SHP77 (cell line): ENCODE results near the gene DSC2.
"Not testable (repeated sequence)": the region's sequence is repeated elsewhere in the genome, so short reads cannot be mapped to it uniquely, and the experiment has no call there.

Experiments used
- DNase-seq, 2 experiments: peaks; one replicate each; lab custom pipeline; 2025; lab: John Stamatoyannopoulos, UW

The DSC2 gene

DNA sequence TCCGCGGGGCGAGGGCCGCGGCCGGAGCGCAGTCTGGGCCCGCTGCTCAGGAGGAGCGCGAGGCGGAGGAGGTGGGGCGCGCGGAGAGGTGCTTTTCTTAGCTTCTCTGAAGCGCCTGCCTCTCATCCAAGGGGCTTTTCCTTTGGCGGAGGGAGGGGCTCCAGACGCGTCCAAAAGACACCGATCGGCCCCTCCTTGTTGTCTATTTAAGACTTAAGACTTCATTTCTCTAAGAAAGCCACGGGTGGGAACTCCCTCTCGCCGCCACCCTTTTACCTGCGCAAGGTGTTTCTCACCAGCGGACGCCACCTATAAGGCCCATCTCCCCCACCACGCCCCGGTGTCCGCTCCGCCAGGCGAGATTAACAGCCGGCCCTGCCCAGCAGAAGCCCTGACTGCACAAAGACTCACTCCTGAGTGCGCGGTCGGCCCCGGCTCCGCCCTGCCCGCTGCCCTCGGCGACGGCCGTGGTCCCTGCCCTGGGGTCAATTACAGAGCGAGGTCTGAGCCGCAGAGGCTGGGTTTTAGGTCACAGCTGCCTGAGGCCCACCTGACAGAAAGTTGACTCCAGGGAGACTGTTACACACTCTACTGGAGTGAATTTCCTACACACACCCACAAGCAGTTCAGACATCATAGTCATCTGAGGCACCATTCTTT lies at the start of gene DSC2:
Gene DSC2 (minus strand): TSS at position 397 of the 660 bp plus-strand sequence. CDS start 450 bp downstream, outside the sequence.
- no peak for DNase-seq

DNA sequence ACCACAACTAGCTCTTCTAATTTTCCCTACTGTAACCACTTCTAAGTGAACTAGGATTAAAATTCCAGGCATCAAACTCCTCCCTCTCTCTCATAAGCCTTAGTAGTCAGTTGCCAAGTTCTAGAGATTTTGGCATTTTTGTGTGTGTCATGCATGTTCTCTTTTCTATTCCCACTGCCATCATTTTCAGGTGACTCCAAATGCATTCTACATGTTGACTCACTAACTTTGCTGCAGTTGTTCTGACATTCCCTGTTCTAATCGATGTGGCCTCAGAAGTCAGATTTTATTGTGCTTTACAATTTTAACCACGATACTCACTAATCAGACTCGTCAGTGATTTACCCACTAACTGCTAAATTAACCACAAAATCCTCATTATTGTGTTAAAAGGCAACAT lies 47.1 kb upstream of the DSC2 start:
- no peak for DNase-seq

DNA sequence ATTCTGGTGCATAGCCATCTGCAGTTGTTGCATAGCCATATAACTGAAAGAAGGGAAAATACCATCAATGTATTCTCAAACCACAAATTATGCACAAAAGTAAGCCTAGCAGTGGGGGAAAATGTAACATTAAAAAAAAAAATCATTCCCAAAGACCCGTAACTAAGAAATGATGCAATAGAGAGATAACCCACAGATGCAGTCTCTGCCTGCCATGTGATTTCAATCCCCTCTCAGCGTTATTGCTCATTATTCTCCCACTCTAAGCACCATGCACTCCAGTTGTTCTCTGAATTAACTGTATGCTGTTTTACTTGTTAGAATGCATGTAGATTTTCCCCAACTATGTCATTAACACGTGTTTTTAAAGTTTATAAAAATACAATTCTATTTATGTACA lies 46.4 kb upstream of the DSC2 start:
- no peak for DNase-seq

DNA sequence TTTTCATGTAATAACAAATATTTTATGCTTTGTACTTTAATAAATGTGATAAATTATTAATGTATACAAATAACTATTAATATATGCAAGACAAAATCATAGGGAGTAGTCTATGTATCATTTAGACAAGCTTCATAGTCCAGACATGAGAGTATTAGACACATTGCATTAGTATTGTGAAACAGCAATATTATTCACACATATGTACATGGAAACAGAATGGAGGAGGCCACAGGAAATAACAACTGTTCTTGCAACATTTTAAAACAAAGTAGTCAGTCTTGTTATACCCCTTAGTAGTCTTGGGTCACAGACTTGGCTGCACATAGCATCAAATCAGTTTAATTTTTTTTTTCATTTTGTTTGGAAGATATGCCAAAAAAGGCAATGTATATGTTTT lies 44.6 kb upstream of the DSC2 start:
- no peak for DNase-seq

DNA sequence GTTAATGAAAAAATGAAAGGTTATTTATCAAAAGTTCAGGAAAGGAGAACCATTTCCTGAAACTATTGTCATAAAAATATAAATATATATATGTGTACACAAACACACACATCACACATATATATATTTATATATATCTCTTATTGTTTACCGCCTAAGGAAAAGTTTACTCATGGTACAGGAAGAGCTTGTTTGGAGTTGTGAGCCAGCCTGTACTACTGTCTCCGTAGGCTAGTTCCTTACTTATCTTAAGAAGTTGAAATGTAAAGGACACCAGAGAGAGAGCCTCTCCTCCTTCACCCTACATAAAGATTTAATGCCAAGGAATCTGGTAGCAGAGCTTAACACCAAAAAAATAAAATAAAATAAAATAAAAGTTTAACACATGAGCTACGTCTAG lies 40.8 kb upstream of the DSC2 start:
- no peak for DNase-seq

DNA sequence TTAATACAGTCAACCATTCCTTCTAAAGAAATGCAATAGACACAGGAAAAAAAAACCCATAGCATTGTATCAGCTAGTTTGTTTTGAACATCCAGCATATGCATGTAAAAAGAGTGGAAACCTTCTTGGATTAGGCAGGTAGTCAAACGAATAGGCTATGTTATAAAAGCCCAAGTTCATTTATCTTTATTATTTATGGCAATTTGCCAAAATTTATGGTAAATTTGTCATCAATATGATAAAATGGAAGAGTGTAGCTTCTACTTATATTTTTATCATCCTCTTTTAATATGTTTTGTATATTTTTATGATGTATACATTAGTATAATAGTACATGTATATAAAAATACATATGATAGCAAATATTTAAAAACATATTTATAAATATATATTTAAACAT lies 36.5 kb upstream of the DSC2 start:
- no peak for DNase-seq

DNA sequence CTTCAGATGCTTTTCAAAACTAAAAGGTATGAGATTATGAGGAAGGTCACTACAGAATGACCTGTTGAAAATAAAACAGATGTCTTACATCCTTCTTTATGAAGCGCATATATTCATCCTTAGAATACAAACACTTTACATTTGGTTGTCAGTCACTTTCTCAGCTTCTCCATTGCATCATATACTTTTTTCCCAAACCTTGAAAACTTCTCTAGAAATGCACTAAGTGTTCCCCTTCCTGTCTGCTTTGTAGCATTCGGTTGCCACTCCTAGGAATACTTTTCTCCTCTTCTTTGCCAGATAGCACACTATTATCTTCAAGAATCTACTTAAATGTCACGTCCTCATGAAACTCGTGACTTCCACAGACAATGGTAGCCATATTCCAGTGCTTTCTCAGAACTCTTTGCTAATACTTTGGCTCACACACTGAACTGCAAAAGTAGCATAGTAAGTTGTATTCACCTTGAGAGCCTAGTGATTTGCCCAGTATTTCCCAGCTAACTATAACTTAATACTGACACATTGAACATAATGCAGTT lies 32.8 kb upstream of the DSC2 start:
- no peak for DNase-seq

DNA sequence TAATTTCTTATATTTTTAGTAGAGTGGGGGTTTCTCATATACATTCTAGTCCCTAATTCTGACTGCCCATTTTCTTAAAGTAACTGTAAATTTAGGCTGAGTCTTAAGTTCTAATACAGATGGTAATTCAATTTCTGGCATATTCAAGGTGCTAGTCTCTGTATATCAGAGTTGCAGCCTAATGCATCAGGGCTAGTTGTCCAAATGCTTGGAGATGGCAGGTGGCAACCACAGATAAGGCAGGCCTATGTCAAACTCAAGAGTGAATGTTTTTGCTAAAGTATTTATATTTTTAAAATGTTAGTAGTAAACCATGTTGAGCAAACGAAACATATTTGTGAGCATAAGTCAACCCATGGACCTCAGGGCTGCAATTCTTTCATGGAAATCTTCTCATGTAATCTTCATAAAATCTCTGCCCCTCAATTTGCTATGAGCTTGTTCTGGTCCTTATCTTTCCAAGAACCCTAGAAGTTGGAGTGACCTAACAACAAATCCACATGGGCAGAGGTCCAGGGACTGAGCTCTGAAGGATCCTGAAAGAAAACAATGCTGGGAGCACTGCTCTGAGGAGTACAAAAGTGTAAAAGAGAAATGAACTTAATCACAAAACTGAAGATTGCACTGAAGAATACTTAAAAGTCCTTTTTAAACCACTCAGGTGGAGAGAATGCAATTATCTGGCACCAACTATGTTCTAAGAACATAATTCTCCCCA lies 27.3 kb upstream of the DSC2 start:
- no peak for DNase-seq

DNA sequence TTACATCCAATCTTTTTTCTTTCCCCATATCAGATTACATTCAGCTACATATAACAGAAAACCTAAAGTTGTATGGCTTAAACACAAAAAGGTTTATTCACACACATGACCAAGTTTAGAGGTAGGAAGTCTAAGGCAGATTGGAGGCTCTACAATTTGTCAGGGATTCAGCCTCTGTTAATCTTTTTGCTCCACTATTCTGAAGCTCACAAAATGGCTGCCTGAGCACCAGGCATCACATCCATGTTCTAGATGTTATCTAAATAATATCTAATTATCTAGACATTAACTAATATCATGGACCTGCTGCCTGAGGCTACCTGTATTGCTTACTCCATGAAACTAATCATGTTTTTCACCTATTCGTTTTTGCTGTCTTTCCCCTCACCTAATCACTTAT lies 23.7 kb upstream of the DSC2 start:
- DNase-seq = no peak

DNA sequence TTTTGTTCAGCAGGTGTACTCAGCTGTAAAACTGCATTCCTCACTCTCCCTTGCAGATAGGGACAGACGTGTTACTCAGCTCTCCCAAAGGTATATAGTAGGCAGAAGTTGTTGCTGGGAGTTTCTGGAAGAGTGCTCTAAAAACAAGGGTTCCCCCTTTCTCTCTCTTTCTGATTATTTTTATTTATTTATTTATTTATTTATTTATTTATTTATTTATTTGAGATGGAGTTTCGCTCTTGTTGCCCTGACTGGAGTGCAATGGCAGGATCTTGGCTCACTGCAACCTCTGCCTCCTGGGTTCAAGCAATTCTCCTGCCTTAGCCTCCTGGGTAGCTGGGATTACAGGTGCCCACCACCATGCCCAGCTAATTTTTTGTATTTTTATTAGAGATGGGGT lies 20.9 kb upstream of the DSC2 start:
- DNase-seq = not testable (repeated sequence)

DNA sequence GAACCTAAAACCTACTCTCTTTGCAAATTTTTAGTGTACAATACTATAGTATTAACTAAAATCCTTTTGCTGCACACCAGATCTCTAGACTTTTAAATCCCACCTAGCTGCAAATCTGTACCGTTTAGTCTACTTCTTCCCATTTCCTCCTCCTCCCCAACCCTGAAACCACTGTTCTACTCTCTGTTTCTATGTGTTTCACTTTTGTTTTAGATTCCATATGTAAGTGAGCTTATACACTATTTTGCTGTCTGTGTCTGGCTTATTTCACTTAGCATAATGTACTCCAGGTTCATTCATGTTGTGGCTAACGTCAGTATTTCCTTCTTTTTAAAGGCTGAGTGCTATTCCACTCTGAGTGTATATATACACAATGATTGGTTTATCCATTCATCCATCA lies 18.4 kb upstream of the DSC2 start:
- DNase-seq = no peak

DNA sequence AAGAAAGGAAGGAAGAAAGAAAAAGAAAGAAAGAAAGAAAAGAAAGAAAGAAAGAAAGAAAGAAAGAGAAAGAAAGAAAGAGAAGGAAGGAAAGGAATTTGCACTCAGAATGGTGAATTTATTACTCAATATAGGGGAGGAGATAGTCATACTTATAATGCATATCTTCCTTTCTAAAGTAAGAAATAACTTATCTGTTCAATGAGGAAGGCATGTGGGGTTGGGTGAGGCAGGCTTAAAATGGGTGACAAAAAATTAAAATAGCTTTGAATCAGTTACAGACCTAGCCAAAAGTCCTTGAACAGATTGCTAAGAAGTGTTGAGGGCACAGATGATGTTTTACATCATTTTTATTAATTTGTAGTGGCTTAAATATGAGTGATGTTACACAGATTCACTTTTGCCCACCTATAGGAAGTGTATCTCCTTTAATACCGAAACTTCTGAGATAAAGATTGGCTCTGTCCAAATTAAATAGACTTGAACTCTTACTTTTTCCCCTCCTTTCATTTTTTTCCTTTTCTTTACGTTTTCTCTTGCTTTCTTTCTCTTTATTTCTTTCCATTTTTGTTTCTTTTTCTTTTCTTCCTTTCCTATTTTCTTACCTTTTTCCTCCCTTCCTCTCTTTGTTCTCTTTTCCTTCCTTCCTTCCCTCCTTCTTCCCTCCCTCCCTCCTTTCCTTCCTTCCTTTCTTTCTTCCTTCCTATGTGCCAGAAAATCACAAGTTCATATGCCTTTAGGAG lies 14.8 kb upstream of the DSC2 start:
- no peak for DNase-seq

DNA sequence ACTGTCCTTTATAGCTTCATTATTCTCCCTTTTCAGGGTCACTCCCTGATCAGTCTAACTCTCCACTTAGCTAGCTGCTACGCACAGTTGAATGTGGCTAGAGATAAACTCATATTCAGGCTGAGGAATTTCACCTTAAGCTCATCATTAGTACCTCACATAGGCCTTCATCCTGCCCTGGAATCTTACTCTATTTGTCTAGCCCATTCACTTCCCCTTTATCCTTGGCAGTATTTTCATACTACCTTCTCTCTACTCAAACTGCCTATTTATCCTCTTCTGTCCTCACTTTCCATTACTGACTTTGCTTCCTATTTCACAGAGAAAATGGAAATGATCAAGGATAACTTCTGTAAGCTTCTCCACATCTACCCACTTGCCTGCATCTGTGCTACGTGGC lies 10.6 kb upstream of the DSC2 start:
- no peak for DNase-seq

DNA sequence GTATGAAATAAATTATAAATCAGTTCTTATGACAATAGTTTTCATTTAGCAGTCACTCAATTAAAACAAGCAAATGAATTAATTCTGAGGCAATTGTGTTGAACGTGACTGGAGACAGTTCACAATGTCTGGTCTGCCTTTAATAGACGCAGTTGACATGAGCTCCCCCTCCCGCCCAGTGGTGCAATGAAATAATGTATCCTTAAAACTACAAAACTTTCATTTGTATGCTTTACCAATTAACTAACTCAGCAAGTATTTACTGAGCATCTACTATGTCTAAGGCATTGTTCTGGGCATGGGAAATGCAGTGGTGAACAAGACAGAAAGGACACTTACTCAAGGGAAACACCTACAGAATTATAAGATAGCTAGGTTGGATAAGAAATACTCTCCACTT lies 3.5 kb upstream of the DSC2 start:
- DNase-seq = no peak

DNA sequence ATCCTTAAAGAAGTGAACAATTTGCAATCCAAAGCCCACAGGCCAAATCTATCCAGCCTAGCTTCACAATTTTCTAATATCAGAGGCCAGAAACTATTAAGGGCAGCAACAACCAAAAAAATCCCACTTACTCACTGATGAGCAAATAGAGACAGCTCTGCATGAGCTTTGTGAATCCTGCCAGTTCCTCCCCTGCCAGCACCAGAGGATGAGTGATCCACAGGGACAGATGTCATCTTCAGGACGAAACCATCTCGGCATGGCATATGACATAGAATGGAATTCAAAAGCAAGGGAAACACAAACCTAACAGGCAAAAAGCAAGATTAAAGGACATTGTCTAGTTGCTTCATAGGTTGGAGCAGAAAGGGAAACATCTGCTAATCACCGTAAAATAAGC lies 2.2 kb upstream of the DSC2 start:
- no peak for DNase-seq

DNA sequence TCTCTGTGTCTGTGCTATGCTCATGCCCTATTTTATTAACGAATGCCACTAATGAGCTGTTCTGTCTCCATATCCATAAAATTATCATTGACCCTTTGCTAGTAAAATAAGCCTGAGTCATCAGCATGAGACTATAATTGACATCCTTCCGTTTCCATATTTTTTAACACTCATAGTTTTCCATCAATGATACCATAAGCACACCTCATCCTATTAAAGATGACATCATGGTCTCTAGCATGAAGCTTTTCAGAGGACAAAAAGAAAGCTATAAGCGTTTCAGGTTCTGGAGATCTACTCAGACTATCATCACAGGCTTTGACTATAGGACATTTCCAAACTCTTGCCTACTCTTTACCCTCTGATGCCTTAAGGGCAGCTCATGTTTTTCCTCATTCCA lies 1.2 kb upstream of the DSC2 start:
- no peak for DNase-seq

DNA sequence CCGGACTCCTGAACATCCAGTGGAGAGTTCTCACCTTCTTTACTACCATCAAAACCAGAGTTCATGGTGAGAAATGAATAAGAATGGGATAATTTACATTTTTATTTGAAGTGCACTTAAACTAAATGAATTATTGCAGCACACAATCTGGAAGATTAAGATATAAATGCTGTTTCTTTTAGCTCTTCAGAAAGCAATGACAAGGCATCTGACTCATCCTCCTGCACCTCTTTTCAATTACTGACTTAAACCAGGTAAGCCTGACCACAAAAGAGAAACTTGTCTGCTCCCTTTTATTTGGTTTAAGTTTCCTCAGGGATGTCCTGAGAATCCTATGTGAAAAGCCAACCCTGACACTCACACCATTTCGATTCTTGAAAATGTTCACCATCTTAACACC lies 720 bp upstream of the DSC2 start:
- DNase-seq = no peak

DNA sequence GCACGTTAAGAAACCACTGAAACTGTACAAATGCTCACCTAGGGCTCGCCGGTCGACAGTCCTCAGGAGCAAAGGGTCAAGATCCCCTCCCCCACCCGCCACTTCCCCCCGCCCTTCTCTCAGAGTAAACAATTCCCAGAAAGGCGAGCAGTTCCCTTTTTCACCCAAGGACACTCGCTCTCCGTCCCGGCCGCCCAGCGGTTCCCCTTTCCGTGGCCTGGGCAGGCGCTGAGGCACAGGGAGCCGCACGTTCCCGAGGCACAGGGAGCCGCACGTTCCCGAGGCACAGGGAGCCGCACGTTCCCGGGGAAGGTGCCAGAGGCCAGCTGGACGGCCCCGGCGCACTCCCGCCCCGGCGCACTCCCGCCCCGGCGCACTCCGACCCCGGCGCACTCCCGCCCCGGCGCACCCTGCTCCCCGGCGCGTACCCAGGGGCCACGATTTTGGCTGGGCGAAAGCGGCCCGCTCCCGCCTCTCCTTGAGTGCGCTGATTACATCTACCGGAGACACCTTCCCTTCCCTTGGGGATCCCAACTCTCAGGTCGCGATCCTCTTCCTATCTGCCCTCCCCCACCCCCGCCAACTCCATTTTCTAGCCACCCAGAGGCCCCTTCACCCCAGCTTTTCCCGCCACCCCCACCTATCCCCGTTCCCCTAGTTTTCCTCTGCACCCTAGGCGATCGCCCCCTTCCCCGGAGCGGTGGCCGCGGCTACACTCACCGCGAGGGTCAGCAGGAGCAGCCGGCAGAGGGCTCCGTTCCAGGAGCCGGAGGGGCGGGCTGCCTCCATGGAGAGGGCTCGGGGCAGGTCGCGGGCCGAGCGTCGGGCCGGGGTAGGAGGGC lies 817 bp downstream of the DSC2 start:
- peak in 1 of 2 experiments; percentile 12 for DNase-seq

DNA sequence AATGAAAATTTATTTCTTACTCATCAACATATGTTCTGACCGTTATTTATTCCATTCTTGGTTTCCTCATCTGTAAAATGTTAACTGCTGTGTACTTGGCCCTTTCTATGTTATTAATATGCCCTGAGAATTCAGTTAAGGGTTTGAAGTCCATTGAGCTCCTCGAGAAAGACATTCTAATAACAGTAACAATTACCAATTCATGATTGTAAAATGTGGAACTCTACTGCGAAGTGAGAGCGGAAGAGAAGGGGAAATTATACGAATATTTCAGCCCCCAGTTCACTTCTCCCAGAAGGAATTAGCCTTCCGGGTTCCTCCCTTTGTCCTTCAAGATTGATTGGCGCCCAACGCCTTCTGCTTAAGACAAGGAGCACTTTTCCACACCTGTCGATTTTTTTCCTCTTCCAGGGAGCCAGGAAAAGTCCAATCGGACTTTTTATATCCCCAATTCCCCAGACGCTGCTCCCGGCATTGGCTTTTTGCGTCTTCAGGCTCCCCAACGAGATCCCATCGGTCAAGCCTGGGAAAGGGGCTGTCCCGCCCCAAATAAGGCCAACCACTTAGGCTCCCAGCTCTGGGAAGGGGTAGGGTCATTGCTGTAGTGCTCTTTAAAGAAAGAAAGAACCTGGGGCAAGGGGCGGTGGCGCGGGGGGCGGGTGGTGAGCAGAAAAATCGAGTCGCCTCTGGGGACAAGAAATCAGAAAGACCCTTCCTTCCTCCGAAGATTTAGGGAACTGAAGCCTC lies 1.6 kb downstream of the DSC2 start:
- no peak for DNase-seq

DNA sequence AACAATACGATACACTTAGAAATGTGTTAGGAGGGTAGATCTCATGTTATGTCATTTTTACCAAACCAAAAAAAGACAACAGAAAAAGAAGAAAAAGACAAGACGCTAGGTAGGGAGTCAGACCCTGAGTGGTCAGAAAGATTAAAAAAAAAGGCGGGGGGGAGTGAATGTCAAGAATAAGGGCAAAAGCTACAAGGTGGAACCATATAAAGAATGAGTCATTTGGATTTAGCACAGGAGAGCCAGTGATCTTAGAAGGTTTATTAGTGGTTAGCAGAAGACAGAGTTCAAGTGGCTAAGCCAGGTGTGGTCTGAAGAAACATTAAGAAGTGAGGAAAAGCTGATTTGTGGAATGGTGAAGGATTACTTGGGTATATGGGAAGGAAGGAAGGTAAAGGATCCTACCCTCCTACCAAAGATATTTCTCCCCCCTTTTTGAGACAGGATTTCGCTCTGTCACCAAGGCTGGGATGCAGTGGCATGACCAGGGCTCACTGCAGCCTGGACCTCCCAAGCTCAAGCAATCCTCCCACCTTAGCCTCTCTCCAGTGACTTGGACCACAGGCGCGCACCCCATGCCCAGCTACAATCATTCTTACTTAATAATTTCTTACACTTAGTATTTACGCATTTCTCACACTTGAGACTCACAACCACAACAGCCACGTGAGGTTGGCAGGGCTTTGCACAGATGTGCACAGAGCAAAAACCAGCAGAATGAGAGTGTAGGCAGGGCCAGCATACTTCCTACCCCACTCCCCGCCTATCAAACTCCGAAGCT lies 2.6 kb downstream of the DSC2 start:
- DNase-seq = no peak

DNA sequence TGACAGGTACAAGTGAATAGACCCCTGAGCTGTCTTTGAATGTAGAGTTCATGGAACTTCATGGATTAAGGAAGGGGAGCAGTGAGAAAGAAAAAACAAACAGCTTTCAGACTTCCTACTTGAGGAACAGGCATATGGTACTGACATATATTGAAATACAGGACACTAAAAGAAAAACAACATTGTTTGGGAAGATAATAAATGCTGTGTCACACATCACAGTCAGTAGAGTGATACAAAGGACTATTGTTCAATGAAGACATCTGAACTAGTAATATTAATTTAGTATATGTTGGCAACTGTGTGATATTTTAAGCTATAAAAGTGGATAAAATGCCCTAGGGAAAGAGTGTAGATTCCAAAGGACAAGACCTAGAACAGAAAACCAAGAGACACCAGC lies 3.3 kb downstream of the DSC2 start:
- DNase-seq = no peak
